NAMALWA (cell line): Measurements from ENCODE around the gene CD207.

ENCODE experiments used
- DNase-seq: peaks from one replicate; pipeline ENCODE4 v3.0.0-alpha.2; 2015; ENCODE audit warnings: low spot score

CD207 gene

DNA sequence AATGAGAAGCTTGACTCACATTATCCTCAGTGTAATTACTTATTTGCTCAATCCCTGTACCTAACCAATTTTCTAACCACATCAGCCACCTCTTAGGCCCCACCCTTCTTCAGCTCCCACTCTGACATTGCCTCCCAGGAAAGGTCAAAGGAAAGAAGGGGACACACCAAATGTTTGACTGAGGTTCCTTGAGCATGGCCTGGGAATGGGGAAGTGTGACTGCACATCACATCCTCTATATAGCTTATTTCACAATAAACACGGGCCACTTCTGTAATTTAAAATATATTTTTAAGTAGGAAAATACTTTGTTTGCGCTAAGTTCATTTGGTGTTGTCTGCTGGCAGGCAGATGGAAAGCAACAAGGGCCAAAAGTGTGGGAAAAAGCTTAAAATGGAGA, 42.2 kb downstream of the CD207 start:
- no peak for DNase-seq

- DNase-seq, result no peak
These were observed 45.3 kb downstream of the CD207 start, which contains the start of gene FIGLA for GRCh38 chr2:70790136-70790828. TSS of gene FIGLA (minus strand) at chr2:70790643. CDS start at chr2:70790638, 5 bp downstream.

DNA sequence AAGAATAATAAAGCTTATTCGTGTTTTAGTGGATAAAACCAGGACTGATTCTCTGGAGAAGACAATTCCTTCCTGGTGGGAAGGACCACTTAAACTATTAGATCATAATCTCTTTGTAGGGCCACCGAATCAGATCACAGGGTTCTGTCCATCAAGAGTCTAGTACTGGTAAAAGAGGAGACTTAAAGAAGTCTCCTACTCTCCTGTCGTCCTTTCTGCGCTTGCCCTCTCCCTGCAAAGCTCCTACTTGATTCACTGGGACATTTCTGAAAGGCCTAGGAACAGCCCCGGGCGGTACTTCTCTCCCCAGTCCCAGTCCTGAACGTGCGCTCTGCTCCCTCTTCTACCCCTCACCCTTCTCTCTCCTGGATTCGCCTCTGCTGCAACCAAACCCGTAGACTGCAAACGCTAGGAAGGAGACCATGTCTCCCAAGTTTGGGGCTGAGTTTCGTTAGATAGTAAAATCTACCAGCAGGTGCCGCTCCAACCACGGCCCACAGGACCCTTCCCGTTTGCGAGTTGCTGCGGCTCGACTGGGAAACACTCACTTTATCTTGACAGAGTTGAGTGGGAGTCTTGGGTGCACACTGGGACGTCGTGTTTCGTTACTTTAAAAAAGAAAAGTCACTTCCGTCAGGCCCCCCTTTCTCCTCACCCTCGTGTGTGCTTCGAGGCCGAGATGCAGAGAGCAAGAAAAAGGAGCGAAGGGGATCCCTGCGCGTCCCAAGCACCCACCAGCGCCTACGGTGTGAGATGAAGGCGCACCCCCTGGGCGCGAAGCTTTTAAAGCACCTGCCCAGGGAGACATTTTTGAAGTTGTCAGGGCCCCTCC, 46.1 kb downstream of the CD207 start:
- DNase-seq, result peak; percentile 53

DNA sequence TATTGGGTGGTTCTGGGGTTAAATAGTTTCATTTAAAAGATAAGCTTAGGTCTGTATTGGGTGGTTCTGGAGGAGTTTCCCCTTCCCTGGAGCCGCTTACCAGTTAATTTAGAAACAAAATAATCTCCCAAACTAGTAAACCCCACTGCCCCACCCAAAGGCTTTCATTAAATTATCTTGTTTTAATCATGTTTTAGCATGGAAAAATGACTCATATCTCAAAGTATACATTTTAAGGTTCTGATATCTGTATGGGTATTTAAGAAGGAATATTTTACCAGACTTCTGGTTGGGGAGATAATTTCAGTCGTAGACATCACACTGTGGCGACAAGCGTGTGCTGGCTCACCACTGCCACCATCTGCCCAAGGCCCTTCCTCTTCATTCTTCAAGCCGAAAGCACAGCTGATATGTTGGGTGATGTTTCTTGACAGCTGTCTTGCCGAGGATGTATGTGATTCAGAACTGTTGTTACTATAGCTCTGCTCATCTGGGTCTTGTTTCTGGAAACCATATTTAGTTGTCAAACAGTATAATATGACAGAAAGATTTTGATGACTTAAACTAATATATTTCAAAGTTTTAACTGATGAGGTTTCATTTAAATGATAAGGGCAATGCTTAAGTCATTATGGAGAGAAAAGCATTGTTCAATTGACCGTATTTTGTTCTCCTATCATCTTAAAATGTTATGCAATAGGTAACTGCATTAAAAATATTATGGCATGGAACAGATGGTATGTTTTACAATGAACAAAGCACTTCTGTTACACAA, 50.3 kb downstream of the CD207 start:
- peak; percentile 60 for DNase-seq

- DNase-seq, result no peak
These were observed 51.3 kb downstream of the CD207 start for GRCh38 chr2:70784320-70784719.
